Activated T-helper 1 cell treated with Interleukin-2 at 50 U/mL for 16 hours (primary cell): Measurements from ENCODE around the gene NOX5.

Experiments used
- DNase-seq: peaks from one replicate; pipeline ENCODE4 v3.0.0-alpha.2; 2020; ENCODE audit warnings: low read depth

NOX5 gene

DNA sequence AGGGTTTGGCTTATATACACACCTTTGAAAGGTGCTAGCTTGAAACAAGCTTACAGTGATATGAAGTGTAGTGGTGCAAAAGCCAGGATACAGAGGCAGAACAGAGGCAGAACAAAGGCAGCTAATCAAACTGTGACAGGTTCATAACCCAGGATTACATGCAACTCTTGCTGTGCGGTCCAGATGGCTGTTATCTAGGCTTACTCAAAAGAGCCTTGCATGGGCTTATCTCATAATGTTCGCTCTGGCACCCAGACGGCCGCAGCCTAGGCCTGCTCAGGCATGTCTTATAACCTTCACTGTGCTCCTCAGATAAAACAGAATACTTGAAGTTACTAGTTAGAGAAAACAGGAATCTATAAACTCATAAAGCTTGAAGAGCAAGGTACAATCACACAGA, 22.8 kb upstream of the NOX5 start:
- DNase-seq, result no peak

DNA sequence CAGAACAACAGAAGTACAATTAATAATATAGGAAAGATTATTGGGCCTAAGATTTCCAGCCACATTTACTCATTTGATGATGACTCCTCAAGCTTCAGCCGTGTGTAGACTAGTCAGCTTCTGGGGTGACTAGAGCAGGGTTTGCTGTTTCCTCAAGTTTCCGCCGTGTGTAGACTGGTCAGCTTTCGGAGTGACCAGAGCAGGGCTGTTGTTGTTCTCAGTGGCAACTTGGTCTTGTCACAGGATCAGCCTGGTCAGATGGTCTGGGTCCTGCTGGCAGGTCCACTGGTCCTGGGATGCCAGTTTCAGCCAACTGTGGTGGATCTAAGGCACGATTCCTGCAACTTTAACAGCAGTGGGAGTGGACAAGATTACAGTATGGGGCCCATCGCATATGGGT, 21.8 kb upstream of the NOX5 start:
- DNase-seq, result no peak

DNA sequence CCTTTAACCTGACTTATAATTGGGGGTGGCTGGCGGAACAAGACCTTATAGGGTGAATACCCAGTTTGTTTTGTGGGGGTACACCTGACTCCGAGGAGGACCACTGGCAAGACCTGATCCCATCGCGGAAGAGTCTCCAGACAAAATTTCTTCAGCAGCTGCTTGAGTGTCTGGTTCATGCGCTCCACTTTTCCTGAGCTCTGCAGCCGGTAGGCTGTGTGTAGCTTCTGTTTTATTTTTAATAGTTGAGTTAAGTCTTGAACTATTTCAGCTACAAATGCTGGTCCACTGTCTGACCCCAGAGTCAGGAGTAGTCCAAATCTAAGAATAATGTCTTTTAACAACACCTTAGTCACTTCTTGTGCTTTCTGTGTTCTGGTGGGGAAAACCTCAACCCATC, 21.2 kb upstream of the NOX5 start:
- no peak for DNase-seq

DNA sequence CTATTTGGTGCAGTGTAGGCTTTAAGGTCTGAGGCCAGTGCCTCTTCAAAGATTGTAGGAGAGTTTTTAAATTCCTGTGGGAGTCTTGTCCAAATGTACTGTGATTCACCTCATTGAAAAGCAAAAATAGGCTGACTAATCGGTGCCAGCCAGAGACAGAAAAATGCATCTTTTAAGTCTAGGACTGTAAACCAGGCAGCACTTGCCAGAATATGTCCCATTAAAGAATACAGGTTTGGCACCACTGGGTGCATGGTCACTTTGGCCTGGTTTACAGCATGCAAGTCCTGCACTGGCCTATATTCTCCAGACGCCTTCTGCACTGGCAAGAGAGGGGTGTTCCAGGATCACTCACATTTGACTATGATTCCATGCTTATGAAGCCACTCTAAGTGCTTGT, 20.3 kb upstream of the NOX5 start:
- DNase-seq, result no peak

DNA sequence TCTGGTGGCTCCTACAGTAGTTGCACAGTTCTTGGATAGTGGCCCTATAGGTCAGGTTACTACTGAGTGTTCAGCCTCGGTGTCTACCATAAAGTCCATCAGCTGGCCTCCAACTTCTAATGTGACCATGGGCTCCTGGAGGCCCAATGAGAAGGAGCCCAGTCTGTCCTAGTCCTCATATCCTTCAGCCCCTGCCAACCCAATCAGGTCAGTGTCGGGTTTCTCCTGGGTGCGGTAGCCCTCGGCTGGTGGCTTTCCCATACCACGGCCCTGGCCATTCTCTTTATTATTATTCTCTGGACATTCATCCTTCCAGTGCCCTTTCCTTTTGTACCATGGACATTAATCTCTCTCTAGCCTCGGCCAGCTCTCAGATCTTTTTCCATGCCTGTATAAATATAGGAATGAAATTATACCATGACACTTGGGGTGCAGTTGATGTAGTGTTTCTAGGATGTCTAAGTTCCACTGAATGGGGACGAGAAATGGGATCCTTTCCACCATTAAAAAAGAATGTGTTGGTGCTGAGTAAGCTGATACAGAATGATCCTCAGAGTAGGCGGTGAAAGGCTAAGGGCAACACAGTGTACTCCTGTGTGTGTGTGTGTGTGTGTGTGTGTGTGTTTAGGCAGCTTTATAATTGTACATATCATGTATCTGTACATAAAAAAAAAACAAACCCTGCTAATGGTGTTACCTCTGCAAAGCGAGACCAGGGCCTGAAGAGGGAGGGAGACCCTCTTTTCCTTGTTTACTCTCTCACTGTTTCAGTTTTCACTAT, 19.3 kb upstream of the NOX5 start:
- DNase-seq, result no peak

DNA sequence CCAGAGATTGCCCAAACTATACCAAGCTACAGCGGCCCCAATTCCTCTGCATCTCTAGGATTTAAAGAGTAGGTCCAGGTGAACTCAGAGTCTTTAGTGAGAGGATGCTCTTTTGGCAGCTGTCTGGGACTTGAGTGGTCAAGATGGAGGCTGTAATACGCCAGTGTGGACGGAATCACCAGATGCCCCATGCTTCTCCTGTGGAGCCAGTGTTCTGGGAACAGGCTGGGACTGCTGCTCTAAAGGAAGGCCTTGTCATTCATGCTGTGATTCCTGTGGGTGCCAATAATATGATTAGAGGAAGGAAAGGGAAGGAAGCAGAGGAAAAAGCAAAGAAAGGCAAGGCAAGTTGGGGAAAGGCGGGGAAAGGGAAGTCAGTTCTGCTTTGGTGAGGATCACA, 17.4 kb upstream of the NOX5 start:
- DNase-seq, result no peak

DNA sequence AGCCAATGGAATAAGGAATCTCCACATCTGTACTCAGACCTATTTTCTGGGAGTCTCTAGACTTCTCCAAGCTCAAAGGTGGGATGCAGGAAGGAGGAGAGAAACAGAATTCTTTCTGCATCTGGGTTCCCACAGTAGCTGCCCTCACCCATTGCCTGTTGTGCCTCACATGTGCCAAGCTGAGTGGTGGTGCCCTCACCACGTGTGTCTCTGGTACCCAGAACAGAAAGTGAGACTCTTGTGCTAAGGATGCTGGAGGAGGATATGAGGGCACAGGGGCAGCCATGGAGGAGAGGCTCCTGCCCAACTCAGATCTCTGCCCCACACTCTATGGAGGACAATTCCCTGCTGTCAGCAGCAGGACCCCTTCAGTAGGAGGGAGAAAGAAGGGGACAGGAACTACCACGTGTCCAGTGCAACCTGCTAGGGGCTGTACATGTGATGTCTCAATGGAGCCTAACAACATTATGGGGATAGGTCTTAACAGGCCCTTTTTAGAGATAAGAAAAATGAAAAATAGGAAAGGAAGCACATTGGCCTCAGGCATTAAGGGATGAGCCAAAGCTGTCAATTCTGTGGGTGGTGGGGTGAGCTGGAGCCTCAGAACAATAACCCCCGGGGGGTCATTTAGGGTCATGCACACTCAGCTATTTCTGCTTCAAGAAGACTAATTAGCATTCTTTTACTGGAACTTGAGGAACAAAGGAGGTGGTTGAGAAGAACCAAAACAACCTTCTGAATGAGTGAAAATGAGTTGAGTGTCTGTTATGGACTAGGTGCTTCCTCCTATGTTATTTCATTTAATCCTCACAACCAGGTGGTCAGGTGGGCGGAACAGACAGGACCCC, 16.3 kb upstream of the NOX5 start:
- no peak for DNase-seq

DNA sequence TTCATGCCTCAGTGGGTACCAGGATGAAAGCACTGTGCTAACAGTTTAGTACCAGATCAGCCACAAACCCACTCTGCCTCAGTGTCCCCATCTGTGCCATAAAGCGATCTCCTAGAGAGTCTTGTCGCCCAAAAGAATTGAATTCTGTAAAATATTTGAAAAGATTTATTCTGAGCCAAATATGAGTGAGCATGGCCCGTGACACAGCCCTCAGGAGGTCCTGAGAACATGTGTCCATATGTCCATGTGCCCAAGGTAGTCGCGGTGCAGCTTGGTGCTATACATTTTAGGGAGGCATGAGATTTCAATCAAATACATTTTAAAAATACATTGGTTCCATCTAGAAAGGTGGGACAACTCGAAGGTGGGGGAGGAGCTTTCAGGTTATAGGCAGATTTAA, 15.4 kb upstream of the NOX5 start:
- no peak for DNase-seq

DNA sequence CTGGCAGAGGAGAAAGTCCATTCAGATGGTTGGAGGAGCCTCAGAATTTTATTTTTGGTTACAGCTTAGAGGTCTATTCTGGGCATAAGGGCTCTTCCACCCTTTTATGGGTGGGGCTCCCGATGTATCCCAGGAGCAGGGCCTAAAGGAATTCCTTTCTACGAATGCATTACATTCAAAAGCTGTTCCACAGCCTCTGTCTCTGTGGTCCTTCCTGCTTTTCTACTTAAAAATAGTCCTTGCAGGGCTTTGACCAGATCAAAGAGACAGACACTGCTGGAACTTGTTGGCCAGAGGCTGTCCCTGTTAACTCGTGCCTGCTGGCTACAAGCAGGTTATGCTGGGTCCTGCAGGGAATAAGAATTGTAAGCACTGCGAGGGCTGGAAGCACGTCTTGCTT, 14.4 kb upstream of the NOX5 start:
- no peak for DNase-seq

DNA sequence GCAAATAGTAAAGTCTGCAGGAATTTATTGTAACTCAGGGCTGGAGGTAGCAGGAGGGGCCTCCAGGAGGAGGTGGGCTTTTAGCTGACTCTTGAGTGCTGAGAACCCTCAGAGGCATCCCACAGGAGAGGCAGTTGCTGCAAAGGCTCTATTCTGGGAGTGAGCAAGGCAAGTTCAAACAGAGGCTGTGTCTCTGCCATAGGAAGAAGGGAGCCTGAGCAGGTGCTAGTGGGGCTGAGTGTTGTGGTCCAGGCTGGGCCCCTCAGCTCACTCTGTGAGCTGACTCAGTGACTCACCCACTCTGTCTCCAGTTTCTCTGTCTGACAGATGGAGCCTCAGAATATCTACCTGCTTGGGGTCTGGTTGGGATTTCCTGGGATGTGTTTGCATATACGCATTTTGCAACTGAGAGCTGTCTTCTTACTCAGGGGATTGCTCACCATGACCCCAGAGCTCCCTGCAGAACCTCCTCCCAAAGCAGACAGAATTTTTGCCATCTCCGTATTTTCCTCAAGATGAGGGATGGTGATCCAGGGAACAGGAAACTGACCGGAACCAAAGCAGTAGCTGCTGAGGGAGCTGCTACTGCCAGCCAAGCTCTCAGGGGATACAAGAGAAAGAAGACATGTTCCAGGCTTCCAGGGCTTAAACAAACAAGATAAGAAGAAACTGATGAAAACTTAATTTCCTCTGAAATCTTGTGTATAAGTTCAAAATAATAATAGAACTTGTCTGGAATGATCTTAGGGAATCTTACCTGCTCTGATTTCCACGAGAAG, 13.6 kb upstream of the NOX5 start:
- no peak for DNase-seq

DNA sequence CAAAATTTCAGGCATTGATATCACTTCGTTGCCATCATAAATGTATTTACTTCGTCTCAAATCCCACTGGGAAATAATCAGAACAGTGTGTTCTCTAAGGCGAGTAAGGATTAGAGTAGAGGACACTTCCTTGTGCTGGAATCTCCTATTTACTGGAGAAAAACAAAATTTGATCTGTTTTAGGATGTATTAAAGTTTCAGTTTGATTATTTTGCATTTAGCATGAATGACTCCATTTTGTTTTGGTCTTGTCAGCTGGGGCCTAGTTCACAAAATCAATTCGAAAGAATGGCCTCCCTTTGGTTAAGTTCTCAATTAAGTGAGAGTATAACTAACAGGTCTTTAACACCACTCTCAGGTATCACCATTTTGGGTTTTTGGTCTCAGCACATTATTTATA, 11.7 kb upstream of the NOX5 start:
- no peak for DNase-seq

DNA sequence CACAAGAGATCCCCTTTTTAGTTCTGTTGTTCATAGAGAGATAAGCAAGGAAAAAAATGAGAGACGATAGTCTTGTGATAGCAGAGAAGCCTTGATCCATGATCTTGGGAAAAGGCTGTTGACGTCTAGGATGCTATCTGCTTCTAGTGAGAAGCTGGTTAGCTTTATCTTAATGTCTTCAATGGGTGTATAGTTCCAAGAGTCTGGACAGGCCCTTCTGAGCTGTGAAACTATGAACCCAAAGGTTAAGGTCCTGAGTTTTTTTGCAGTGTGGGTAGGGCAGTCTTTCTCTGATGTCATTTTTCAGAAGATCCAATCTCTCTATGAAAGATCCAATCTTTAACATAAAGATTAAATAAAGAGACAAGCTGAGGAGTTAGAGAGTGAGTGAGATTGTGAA, 10.5 kb upstream of the NOX5 start:
- no peak for DNase-seq

DNA sequence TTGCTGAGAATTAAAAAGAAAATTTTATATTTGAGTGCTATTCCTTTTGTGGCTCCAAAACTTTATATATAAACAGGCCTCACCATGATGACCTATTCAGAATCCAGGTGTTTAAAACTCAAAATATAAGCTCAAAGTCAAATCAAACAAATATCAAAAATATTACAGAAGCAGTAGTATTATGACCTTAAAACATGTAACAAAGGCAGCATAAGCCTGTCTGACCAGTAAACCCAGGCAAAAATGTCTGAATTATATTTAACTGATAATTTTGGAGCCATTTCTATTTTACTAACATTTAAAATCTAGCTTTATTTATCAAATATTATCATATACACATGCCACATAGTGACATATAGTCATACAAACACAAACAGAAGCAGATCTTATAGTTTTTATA, 6.4 kb upstream of the NOX5 start:
- no peak for DNase-seq

DNA sequence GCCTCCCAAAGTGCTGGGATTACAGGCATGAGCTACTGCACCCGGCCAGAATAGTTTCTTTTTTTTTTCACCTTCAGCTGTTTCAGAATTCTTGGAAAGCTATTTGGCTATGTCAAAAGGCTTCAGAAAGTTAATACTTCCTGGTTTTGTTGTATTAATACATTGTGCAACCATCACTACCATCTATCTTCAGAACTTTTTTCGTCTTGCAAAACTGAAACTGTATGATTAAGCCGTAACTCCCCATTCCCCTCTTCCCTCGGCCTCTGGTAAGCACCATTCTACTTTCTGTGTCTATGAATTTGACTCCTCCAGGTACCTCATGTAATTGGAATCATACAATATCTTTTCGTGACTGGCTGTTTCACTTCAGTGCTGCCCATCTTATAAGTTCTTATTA, 5.2 kb upstream of the NOX5 start:
- no peak for DNase-seq

DNA sequence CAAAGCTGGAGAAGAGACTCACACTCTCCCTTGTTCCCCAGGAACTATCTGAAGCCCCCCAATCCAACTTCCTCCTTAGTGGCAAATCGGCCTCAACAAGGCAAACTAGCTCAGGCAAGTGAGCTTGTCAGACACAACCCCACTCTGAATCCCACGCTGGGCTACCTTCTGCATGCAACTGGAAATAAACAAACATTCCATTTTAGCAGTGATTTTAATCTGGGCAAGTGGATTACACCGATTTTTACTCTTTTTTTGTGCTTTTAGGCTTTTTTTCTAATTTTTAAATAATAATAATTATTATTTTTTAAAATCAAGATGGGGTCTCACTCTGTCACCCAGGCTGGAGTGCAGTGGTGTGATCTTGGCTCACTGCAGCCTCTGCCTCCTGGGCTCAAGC, 2.9 kb upstream of the NOX5 start:
- DNase-seq, result no peak

DNA sequence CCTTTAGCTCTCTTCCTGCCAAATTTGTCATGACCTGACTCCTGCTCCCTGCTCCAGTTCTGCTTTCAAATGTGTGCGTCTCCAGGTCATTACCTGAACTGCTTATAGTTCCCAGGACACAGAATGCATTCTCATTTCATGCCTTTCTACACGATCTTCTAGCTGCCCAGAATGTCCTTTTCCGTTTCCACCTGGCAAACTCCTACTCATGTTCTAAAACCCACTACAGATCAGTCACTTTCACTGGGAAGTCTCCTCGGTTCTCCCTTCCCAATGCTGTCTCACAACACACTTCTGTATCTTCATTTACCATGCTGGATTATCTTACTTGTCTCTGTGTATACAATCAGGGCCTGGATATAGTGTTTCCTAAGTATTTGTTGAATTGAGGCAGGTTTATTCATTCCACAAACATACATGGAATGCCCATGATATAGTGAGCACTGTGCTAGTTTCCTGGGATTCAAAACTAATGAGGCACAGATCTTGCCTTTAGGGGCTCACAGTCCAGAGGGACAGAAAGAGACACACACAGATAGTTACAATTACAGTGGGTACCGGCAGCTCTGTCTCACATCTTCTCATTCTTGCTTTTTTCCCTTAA, 1.6 kb upstream of the NOX5 start:
- DNase-seq, result no peak

DNA sequence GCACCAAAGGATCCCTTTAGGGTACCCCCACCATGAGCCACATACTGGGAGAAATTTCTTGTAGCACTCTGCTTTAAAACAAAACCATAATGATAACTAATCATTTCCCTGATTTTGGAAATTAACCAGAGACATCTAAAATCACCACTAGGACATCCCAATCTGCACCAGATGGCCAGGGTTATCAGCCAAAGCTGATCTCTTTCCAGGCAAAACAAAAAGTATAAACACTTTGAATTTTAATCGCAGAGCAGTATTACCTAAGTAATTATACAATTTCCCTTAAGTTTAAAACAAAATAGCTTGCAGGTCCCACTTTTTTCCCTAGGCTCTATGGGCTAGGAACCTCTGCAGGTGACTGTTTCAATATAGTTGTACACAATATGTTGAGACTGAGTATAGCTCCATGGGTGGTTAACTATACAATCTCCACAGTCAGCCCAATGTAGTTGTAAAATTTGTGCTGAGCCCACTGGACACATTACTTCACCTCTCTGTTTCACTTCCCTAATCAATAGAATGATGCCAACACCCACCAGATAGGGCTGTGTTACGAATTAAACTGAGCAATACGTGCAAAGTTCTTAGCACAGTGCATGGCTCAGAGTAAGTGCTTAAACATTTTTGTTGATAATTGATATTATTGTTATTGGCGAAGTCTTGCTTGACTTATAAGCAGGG, 629 bp upstream of the NOX5 start:
- no peak for DNase-seq

DNA sequence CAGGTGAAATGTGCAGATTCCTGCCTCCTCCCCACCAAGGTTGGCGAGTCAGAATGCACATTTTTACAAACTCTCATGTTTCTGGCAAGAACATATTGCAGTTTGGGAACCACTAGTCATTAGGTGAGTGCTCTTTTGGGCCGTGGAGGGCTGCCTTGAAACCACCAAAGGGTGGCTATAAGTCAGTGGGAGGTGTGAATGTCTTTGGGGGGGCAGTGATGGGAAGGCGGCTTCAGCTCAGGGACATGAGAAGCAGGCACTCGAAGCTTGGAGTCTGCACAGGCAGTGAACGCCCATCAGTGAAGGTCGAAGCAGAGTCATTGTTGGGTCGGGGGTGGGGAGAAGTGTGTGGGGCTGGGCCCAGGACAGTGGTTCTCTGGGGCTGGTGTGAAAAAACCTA, 1.1 kb downstream of the NOX5 start:
- DNase-seq, result no peak

DNA sequence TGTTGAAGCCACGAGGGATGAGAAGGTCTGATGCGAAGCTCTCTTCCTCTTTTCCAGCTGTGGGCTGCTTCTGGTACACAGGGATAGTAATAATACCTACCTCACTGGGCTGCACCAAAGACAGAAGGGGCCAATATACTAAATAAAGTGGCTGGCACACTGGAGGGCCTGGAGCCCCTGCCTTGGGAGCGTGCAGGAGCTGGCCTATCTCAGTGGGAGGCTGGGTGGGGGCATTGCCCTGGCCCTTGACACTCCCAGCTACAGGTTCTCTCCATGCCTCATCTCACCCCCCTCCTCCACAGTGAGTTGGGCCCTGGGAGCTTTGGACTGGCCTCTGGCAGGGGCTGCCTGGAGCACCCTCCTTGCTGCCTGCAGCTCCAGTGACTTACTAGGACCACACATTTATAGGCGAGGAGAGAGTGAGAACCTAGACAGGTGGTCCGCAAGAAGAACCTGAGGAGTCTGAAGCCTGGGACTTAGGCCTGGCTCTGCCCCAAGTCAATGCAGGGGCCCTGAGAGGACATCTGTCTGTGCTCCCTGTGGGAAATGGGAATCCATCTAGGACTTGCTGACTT, 1.6 kb downstream of the NOX5 start:
- no peak for DNase-seq

DNA sequence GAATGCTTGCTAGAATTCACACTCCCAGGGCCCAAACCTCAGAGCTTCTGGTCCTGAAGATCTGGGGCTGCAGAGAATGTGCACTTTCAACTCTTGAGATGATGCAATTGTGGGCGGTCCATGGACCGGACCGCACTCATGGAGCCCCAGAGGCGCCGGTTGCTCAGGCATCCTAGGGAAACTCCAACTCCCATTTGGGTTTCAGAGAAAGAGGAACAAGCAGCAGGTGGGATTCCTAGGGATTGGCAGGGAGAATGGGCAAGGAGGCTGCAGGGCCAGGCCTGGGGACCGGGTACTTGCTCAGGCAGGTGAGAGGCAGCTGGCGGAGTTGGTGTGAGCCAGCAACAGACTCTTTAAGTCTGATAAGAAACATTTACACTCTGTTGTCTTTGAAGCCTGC, 3.5 kb downstream of the NOX5 start:
- DNase-seq, result no peak

DNA sequence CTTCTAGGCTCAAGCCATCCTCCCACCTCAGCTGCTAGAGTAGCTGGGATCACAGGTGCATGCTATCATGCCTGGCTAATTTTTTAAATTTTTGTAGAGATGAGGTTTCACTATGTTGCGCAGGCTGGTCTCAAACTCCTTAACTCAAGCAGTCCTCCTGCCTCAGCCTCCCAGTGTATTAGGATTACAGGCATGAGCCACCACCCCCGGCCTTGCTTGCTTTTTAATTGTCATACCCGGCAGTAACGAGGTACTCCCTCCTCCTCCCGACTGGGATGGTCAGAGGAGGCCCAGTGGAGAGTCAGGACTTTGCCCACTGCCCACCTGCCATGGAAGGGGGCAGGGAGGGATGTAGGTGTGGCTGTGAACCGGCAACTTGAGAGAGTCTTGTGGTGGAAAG, 4.5 kb downstream of the NOX5 start:
- DNase-seq, result no peak

DNA sequence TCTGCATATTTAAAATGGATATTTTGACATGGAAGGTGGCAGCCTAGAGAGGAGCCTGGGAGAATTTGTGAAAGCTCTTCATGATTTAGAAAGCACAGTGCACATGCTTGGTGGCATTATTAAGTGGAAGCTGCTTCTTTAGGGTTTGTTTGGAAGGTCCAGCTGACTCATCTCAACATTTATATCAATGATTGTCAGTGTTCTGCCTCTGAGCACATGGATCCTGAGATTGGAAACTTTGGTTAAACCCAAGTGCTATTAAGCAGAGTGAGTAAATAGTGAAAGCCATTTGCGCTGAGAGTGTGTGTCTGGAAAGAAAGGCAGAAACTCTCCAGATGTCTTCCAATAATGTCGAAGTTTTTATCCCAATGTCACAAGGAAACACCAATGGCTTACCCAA, 7.4 kb downstream of the NOX5 start:
- no peak for DNase-seq
